ENCODE measurements around the gene C6.

DNA sequence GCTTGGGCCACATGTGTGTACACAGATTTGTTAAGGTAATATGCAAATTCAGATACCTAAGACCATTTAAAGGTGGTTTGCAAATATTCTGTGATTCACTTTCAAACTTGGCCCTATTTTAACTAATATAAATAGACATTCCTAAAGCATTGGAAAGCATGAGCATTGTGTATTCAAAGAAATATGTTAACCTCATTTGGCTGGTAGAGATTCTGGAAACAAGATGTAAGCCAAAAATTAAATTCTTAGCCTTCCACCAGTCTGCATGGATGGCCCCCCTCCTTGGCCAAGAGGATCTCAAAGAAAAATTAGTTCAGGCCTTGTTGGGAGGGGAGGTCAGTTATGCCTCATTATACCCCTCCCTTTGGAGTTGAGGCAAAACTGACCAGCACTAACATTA is 38.7 kb upstream of the C6 start:
- TF ChIP-seq, protein P1, sequence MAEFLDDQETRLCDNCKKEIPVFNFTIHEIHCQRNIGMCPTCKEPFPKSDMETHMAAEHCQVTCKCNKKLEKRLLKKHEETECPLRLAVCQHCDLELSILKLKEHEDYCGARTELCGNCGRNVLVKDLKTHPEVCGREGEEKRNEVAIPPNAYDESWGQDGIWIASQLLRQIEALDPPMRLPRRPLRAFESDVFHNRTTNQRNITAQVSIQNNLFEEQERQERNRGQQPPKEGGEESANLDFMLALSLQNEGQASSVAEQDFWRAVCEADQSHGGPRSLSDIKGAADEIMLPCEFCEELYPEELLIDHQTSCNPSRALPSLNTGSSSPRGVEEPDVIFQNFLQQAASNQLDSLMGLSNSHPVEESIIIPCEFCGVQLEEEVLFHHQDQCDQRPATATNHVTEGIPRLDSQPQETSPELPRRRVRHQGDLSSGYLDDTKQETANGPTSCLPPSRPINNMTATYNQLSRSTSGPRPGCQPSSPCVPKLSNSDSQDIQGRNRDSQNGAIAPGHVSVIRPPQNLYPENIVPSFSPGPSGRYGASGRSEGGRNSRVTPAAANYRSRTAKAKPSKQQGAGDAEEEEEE (CRISPR knock-in tag; IDR thresholded peaks at IDR 0.05; ENCODE audit: borderline replicate concordance) = no peak
- TF ChIP-seq MAFK (conservative IDR thresholded peaks at IDR 0.05 in 1 of 2, IDR thresholded peaks at IDR 0.05 in 1 of 2; ENCODE audit: low read length in 2 of 2) (no peak), MBNL3 (CRISPR knock-in tag; conservative IDR thresholded peaks at IDR 0.05) (no peak)

All from HepG2 (cell line).